Upper lobe of right lung (tissue), 1 donor: ENCODE data around the gene CD164. TPM values are rescaled to one million over a fixed set of nuclear protein-coding genes. Genes with fewer than 3 reads are reported as not detected.

Experiments
- ATAC-seq: fragments of 200-7000 bp; cut with Tn5 transposase; one replicate; pipeline ENCODE4 v1.9.1; 2020; ENCODE audit warnings: mild to moderate bottlenecking, moderate library complexity
- DNase-seq: peaks from one replicate; pipeline ENCODE4 v3.0.0-alpha.2; 2020
- H3K27ac ChIP-seq: fragments of 200-600 bp; one replicate; pipeline ENCODE4 v1.8.0; 2022
- H3K27me3 ChIP-seq: fragments of 200-600 bp; one replicate; pipeline ENCODE4 v1.8.0; 2022; ENCODE audit warnings: mild to moderate bottlenecking
- H3K36me3 ChIP-seq: fragments of 200-600 bp; one replicate; pipeline ENCODE4 v1.8.0; 2022
- H3K4me1 ChIP-seq: fragments of 200-600 bp; one replicate; pipeline ENCODE4 v1.8.0; 2022
- H3K4me3 ChIP-seq: fragments of 200-600 bp; one replicate; pipeline ENCODE4 v1.8.0; 2022; ENCODE audit warnings: mild to moderate bottlenecking
- H3K9me3 ChIP-seq: fragments of 200-600 bp; one replicate; pipeline ENCODE4 v1.8.0; 2022
- CTCF ChIP-seq: fragments of 200-600 bp; IDR thresholded peaks from one replicate; pipeline ENCODE4 v1.8.0; 2022; ENCODE audit warnings: antibody characterized with exemption
- intact Hi-C: fragments of 100-400 bp; cut with DNase I; formaldehyde crosslinking; loops from one replicate; pipeline ENCODE4 v1.11.0; 2022
- total RNA-seq: library from RNA; stranded (reverse); fragmentation: NEBNext Ultra II Directional; extraction: Animal tissue kit (Norgen Biotek cat#: 25700); gene quantifications from one replicate; pipeline ENCODE4 v1.2.1, GENCODE V29; 2021
- donor health status: DM: no; HTN: yes; CAD: no; lungs with severe emphysema.

The CD164 gene
- total RNA-seq, 1 donor from 2014 or later: 284 TPM

GRCh38 chr6:109420751-109421150 is 38.5 kb upstream of the CD164 start:
- no peaks in the 10 kb centered on the region for H3K36me3 ChIP-seq
- H3K4me3 ChIP-seq: no peak overlapping the region
- TF ChIP-seq CTCF: no peak
- intact Hi-C loops: no loop called here
- no peak for DNase-seq
- no peaks in the 10 kb centered on the region for H3K9me3 ChIP-seq
- ATAC-seq: no peak
- H3K4me1 ChIP-seq: no peaks in the 10 kb centered on the region
- no peaks in the 10 kb centered on the region for H3K27me3 ChIP-seq
- no peak overlapping the region for H3K27ac ChIP-seq

DNA sequence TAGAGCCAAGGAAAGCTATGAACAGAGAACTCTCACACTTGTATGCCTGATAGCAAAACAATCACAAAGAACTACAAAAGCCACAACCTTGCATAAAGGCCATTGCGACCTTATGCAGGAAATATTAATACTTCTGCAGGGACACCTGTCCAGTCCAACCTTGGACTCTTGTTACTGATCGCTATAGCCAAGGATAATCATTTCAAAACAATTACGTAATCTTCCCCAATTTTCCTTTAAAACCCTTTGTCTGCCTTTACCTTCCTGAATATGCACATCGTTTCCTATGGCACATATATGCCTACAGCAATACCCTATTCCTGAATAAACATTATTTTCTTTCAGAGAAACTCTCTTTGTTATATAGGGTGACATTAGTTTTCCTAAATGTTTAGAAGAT is 35.4 kb upstream of the CD164 start:
- TF ChIP-seq CTCF: no peak
- Histone ChIP-seq H3K27me3 (no peaks in the 10 kb centered on the region), H3K4me1 (no peaks in the 10 kb centered on the region), H3K36me3 (no peaks in the 10 kb centered on the region), H3K9me3 (no peaks in the 10 kb centered on the region), H3K4me3 (no peak overlapping the region), H3K27ac (no peak overlapping the region)
- DNase-seq: no peak
- intact Hi-C loops: no loop called here
- no peak for ATAC-seq

DNA sequence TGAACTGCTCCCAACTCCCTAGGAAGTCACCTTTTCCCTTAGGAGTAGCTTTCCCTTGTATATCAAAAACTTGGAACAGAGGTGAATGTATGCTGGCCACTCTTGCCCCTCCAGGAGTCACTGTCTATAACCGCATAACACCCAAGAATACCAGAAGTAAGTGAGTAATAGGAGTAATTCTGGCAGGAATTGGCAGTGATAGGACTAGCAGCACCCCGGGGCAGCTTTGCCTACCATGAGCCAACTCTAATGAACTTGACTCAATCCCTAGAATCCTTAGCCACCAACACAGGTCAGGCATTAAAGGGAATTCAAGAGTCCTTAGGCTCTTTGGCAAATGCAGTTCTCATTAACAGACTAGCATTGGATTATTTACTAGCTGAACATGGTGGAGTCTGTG is 28.8 kb upstream of the CD164 start:
- Histone ChIP-seq H3K9me3 (no peaks in the 10 kb centered on the region), H3K36me3 (no peaks in the 10 kb centered on the region), H3K27me3 (no peaks in the 10 kb centered on the region), H3K27ac (no peak overlapping the region), H3K4me3 (no peak overlapping the region), H3K4me1 (no peaks in the 10 kb centered on the region)
- no peak for TF ChIP-seq CTCF
- ATAC-seq (no peak), DNase-seq (no peak)
- intact Hi-C loops: no loop called here

DNA sequence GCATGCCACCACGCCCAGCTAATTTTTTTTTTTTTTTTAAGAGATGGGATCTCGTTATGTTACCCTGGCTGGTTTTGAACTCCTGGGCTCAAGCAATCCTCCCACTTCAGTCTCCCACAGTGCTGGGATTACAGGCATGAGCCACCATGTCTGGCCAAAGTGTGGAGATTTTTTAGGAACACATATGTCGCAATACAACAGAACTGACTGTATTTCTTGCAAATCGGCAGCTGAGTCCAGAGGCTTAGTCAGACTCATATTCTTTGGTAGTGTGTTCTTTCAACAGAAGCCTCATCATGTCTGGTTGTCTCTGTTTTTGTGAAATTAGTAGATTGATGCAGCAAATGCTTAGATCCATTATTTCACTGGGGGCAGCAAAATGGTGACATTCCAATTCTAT is 23.9 kb upstream of the CD164 start:
- no peak for TF ChIP-seq CTCF
- ATAC-seq: peak; percentile 62
- no peak for DNase-seq
- no peaks in the 10 kb centered on the region for H3K36me3 ChIP-seq
- no peak overlapping the region for H3K4me3 ChIP-seq
- H3K27me3 ChIP-seq: no peaks in the 10 kb centered on the region
- intact Hi-C loops: no loop called here
- no peaks in the 10 kb centered on the region for H3K9me3 ChIP-seq
- no peaks in the 10 kb centered on the region for H3K4me1 ChIP-seq
- no peak overlapping the region for H3K27ac ChIP-seq

DNA sequence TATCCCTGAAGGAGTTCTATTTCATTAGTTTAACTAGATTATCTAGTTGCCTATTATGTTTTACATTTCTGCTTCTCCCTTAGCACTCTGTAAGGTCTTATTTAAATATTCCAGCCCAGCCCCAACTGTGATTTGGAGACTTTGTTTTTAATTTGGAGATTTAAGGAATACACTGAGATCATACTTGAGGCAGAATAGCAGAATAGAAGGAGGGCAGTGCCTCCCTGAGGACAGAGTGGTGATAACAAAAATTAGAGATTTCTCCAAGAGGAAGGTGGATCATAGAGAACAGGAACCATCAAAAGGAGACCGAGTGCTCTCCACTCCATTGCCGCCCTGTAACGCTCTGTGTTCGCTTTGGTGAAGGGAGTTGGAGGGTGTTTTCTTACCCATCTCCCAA is 14.8 kb upstream of the CD164 start:
- no peak overlapping the region for H3K27ac ChIP-seq
- H3K4me1 ChIP-seq: no peaks in the 10 kb centered on the region
- no peak for DNase-seq
- H3K36me3 ChIP-seq: no peaks in the 10 kb centered on the region
- H3K27me3 ChIP-seq: no peaks in the 10 kb centered on the region
- TF ChIP-seq CTCF: peak; percentile 32
- ATAC-seq: peak; percentile 88
- intact Hi-C loops: no loop called here
- H3K4me3 ChIP-seq: no peak overlapping the region
- H3K9me3 ChIP-seq: no peaks in the 10 kb centered on the region

DNA sequence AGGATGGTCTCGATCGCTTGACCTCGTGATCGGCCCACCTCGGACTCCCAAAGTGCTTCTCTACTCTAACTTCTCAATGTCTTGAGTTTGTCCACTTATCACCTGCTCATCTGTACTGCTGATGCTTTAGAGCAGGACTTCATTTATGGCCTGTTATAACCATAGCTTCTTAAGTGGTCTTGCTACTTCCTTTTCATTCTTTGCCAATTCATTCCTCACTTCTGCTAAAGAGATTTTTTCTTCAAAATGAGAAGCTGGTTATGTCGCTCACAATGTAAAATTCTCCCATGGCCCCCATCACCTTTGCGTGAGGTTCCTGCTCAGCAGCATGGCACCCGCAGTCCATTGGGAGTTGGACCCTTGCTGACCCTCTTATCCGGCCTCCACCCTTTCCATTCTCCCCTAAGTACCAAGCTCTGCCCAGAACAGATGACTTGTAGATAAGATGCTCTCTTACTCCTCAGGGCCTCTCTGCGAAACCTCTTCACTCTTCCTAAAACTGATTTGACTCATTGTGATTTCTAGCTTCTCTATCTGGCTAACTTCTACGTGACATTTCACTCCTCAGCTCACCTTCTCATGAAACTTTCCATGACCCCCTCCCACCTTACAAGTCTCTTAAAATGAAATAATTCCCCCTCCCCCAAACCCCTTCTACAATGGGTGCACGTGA is 13.9 kb upstream of the CD164 start:
- no peak for TF ChIP-seq CTCF
- Histone ChIP-seq H3K27me3 (no peaks in the 10 kb centered on the region), H3K36me3 (no peaks in the 10 kb centered on the region), H3K4me3 (no peak overlapping the region), H3K4me1 (no peaks in the 10 kb centered on the region), H3K27ac (no peak overlapping the region), H3K9me3 (no peaks in the 10 kb centered on the region)
- intact Hi-C loops: no loop called here
- no peak for ATAC-seq
- no peak for DNase-seq
